ENCODE data around the gene UGT1A6.

Gene UGT1A6

DNA sequence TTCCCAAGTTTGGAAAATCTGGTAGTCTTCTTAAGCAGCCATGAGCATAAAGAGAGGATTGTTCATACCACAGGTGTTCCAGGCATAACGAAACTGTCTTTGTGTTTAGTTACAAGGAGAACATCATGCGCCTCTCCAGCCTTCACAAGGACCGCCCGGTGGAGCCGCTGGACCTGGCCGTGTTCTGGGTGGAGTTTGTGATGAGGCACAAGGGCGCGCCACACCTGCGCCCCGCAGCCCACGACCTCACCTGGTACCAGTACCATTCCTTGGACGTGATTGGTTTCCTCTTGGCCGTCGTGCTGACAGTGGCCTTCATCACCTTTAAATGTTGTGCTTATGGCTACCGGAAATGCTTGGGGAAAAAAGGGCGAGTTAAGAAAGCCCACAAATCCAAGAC lies 79.5 kb downstream of the UGT1A6 start:
- no peak for DNase-seq

DNA sequence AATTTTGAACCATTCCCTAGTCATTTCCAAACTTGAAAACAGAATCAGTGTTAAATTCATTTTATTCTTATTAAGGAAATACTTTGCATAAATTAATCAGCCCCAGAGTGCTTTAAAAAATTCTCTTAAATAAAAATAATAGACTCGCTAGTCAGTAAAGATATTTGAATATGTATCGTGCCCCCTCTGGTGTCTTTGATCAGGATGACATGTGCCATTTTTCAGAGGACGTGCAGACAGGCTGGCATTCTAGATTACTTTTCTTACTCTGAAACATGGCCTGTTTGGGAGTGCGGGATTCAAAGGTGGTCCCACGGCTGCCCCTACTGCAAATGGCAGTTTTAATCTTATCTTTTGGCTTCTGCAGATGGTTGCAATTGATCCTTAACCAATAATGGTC lies 79.9 kb downstream of the UGT1A6 start:
- DNase-seq: no peak

DNA sequence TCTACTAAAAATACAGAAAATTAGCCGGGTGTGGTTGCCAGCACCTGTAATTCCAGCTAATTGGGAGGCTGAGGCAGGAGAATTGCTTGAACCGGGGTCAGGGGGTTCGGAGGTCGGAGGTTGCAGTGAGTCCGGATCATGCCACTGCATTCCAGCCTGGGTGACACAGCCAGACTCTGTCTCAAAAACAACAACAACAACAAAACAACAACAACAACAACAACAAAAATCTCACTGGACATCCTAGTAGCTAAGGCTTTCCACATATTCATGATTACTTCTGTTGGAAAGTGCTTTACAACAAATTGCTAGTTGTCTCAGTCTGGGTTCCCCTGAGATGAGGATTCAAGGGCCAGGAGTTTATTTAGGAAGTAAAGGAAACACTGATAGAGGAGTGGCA lies 81.2 kb downstream of the UGT1A6 start:
- no peak for DNase-seq

DNA sequence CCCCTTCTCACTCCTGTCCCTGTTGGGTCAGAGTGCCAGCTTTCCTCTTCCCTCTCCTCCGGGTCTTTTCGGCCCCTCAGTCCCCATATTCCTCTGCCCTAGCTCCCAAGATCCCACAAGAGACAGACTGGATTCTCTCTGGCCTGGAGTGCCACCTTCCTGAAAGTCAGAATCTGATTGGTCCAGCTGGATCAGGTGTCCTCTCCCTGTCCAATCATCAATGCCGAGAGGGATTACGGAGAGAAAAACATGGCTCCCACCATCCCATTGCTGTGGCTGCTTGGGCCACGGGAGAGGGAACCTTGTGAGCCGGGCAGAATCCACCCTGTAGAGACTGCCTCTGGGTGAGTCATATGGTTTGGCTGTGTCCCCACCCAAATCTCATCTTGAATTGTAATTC lies 82.7 kb downstream of the UGT1A6 start:
- DNase-seq: no peak

DNA sequence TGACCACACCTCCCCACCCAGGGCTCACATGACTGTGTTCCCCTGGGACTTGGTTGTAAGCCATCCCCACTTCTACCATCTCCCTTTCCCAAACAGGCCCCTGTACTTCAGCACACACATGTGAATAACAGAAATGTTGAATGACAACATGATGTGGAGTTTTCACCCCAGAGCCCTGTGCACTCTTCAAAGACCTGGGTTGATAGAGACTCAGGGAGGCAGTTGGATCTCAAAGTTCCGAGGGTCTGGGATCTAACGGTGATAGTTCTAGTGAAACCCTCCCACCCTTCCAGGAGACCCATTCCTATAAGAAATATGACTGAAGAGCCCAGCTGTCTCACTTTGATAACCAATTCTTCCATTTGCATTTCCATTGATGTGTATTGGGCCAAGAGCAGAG lies 85.3 kb downstream of the UGT1A6 start, which contains the start of gene MROH2A:
MROH2A (plus strand) TSS at position 301 of the 400 bp plus-strand sequence. CDS start 1,029 bp downstream, outside the sequence.
- no peak for DNase-seq

DNA sequence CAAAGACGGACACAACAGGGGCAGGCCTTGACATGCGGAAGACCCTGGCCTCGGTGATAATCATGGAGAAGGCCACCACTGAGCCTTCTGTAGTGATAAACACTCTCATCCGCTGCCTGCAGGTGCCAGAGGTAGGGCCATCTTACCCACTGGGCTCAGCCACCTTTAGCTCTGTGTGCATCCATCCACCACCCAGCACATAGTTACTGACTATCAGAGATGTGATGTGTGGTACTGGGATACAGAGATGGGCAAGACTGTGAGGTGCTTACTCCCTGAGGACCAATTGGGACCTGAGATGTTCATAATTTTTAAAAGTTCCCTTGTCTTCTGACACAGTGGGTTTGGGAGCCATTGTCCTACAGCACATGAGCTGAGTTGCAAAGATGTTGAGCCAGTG lies 87.0 kb downstream of the UGT1A6 start:
- no peak for DNase-seq

DNA sequence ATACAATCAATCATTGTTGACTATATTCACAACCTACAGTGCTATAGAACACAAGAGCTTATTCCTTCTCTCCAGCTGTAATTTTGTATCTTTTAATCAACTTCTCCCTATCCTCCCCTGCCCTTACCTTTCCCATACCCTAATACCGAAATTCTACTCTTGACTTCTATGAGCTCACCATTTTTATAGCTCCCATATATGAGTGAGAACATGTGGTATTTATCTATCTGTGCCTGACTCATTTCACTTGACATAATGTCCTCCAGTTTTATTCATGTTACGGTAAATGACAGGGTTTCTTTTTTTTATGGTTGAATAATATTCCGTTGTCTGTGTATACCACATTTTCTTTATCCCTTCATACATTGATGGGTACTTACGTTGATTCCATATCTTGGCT lies 88.1 kb downstream of the UGT1A6 start:
- no peak for DNase-seq

DNA sequence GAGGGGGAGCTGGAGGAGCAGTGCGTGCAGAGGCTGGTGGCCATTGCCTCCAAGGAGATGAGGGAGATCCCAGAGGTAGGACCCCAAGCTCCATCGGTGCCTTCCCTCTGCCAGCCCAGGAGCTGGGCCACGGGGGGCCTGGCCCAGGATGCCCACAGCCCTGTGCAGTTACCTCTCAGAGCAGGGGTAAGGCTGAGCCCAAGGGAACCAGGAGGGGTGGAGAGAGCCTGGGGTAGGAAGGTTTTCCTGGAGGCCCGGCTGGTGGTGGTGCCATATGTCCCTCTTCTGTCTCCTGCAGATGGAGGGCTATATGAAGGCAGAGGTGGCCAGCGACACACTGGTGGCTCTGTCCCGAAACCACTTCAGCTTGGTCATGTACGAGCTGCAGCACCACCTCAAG lies 96.9 kb downstream of the UGT1A6 start:
- DNase-seq: no peak

DNA sequence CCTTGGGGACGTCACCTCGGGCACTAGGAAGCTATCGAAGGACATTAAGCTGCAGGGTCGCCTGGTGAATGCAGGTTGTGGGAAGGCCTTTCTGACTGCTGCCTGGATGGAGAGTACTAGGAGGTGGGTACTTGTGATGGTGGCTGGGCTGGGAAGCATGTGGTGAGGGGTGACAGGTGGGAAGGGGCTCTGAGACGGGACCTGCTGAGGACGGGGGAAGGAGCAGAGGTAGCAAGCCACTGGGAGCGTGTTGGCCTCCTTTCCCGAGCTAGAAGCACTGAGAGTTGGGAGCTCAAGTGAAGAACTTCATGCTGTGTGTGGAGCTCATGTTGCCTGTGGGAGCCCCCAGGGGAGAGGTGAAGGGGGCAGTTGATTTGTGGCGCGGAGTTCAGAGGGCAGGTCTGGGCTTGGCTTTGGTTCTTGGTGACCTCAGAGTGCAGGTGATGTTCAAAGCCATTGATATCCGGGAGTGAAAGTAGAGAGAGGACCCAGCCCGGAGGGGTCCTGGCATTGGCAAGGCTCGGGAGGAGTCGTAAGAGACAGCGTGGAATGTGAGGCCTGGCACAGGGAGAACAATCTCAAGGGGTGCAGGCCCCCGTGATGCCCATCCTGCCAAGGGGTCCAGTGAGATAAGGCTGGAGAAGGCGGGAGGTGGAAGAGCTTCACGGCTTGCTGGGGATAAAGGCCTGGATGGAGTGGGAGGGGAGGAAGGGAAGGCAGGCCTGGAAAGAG lies 98.6 kb downstream of the UGT1A6 start:
- DNase-seq: no peak

DNA sequence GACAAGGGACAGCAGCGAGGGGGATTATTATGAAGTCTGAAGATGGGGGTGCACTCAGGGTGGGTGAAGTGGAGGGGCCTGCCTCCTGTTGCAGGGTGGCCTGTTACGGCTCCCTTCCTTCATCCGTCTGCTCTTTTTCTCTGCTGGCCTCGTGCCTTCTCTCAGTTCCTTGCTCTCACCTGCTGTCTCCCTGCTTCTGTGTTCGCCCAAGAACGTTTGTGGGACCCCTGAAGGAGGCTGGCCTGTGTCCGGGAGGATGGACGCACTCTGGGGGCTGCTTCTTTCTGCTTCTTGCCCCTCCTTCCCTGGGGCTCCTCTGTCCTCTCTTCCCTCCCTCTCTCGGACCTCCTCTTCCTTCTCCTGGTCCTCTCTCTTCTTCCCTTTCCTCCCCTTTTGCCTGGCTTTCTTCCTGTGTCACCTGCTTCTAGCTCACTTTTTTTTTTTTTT lies 99.2 kb downstream of the UGT1A6 start:
- DNase-seq: no peak

DNA sequence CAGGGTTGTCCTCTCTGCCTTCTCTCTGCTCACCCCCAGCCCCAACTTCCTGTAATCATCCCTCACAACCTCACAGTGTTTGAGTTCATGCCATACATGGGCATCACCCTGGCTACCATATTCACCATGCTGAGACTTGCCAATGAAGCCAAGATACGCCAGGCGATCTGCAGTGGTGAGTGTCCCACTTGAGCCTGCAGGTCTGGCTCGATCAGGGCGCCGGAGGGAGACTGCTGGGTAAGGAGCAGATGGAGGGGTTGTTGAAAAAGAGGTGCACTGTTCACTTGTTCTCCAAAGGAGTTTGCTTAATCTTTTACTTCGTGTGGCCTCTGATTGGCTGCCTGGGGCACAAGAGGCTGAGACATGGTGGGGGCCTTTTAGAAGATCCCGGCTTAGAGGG lies 100.0 kb downstream of the UGT1A6 start:
- no peak for DNase-seq

DNA sequence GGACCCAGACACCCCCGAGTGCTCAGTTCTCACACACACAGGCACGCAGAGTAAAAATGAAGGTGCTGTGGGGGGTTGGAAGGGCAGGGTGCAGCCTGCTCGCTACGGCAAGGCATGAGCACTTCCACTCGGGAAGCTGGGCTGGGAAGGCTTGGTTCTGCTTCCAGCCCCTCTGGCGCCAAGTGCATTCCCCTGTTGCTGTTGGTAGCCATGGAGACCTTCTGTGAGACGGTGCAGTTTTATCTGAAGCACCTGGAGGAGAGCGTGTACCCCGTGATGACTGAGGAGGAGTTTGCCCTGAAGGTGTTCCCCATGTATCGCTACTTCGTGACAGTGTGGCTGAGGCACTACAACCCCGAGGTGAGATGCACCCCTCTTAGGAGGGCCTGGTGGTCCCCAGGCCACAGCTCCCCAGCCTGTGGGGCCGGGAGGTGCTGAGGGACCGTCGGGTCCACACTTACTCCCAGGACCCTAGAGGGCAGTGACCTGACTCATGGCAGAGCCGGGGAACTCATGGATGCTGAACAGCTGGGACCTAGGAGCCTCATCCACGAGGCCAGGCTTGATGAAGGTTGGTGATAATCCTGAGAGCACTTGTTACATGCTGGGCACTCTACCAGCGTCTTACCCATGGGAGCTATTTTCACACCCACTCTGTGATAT lies 100.9 kb downstream of the UGT1A6 start:
- no peak for DNase-seq

DNA sequence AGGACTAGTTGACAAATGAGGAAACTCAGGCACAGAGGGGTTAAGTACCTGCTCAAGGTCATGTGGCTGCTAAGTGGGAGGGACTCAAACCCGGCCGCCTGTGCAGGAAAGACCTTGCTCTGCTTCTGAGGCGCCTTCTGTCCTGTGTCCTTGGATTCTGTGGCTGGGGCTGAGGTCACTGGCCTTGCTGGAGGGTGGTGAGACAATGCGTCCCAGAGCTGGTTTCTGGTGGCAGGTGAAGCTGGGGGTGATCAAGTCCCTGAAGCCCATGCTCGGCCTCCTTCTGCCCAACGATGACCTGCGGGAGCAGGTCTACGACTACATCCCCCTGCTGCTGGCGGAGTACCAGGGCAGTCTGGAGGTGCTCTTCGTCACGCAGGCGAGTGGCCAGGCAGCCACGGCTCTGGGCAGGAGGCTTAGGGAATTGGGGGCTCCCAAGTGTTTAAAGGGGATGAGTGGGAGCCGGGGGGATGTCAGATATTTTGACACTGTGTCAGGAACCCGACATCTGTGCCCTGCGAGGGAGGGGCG lies 101.5 kb downstream of the UGT1A6 start:
- no peak for DNase-seq

DNA sequence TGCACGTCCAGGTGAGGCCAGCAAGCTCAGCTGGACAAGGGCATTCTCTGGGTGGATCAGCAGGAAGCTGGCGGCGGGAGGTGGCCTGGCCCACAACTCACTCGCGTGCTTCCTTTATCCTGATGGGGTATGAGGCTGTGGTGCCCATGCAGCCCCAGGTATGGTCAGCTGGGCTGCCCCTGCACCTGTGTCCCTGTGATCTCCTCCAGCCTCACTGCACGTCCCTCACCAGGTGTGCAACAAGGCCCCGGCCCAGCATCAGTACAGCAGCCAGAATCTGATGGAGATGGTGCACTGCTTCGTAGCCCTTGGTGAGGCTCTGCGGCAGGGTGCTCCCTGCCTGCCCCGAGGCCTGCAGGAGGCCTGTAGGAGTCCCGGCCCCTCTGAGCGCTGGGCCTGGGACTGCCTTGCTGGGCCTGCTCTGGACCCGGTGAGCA lies 103.1 kb downstream of the UGT1A6 start:
- no peak for DNase-seq

DNA sequence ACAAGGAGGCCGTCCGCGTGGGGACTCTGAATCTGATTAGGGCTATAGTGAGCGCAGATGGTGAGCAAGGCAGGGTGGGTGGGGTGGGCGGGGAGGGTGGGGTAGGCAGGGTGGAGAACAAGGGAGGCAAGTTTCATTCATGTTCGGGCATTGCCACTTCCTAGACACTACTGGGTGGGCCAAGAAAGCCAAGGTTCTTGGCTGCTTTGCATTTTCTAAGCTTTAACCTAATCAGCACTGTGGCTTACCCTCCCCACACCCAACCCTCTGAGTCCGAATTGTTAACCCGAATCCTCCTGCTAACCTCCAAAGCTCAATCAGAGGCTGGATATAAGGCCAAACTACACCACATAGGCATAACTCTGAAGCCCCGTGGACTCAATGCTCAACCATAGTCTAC lies 103.6 kb downstream of the UGT1A6 start:
- DNase-seq: no peak

DNA sequence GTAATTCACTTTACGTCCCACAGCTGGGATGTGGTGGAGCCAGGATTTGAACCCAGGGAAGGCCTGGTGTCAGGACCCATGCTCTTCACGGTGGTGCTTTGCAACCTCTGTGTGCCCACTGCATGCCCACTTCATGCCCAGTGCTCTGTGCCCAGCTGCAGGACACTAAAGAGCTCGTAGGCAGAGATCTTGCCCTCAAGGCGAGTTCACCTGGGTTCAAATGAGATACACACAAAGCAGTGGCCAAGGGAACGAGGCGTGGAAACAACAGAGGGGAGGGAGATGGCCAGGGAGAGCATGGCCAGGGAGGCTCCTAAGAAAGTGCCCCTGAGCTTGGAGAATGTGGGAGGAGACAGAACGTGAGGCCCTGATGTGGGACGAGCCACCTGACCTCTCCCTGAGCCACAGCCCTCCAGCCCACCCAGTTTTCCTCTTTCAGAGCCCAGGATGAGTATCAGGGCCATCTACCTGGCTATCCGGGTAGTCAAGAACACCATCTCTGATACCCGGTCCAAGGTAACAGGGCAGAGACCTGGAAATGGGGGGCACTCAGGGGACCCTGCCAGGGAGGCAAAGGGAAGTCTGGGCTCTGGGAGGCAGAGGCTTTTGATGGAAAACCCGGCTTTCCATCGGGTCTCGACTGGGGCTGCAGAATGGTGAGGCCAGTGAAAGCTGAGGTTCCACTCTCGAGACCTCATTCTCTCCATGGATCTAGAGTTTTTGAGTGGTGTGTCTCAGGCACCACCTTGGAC lies 105.8 kb downstream of the UGT1A6 start:
- no peak for DNase-seq

DNA sequence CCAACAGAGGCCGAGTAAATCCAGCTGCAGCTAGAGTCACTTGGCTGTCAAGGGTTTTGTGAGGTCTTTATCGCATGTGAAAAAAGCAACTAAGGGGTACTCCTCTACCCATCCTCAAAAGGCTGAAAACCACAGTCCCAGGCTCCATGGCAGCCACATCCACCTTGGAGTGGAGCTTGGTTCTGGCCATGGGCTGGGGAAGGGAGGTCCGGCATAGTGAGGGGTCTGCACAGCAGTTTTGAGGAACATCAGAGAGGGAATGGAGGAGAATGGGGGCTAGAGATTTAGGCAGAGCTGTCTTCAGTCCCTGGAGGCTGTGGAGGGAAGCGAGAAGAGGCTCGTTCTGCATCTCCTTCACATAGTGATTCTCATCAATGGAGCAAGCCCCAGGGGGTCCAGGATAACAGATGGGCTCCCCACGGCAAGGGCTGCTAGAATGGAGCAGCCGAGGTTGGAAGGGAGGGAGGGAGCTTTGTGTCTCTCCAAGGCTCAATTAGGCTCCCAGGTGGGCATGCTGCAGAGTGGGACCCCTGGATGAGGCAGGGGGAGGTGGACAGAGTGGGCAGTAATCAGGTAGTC lies 106.5 kb downstream of the UGT1A6 start:
- no peak for DNase-seq

DNA sequence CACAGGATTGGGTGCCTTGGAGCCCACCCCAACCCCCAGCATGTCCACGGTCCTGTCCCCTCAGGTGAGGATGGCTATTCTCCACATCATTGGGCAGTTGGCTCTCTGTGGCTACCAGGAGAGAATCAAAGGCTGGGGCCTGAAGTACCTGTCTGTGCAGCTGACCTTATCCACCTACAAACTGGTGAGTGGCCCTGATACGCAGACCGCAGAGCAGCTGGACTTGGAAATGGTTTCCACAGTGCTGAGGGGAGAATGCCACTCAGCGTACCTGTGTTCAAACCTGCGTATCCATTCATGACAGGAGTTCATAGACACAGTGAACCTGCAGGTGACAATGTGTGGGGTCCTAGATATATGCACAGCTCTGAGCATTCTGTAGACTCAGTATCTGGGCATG lies 107.0 kb downstream of the UGT1A6 start:
- no peak for DNase-seq

DNA sequence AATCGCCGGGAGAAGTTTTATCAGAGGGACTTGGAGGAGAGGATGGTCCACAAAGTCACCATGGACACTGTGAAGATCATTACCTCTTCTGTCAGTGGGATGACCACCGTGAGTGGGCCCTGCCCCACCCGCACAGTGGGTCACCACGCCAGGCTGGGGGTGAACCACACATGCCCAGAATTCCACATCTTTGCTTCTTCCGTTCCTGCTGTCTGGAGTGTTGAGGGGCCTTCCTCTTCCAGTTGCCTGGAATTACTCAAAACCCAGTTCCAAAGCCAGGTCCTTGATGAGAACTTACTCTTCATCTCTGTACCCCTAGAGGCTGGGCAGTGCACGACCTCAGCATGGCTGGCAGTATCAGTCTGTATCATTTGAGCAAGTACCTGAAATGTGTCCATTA lies 107.5 kb downstream of the UGT1A6 start:
- no peak for DNase-seq

DNA sequence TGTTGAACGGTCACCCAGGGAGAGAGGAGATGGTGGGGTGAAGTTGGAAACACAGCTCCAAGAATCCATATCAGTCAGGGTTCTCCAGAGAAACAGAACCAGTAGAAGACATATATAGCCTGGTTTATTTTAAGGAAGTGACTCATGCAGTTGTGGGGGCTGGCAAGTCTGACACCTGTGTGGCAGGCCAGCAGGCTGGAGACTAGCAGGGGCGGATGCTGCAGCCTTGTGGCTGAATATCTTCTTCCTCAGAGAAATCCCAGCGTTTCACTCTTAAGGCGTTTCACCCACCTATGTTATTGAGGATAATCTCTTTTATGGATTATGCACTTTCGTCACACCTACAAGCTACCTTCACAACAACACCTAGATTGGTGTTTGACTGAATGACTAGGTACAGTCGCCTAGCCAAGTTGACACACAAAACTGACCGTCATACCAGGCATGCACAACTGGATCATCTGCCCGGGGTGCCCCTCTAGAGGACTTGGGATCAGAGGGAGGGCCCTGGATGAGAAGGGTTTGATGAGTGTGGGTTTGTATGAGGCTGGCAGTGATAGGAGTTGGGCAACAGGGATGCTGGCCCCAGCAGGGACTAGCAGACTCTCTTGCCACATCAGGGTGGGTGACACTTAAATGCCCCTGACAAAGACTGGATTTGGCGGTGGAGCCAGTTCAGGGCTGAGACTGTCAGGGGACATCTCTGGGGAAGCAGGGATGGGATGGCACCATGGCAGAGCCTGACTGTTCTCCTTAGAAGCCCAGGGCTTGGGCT lies 108.9 kb downstream of the UGT1A6 start:
- no peak for DNase-seq

DNA sequence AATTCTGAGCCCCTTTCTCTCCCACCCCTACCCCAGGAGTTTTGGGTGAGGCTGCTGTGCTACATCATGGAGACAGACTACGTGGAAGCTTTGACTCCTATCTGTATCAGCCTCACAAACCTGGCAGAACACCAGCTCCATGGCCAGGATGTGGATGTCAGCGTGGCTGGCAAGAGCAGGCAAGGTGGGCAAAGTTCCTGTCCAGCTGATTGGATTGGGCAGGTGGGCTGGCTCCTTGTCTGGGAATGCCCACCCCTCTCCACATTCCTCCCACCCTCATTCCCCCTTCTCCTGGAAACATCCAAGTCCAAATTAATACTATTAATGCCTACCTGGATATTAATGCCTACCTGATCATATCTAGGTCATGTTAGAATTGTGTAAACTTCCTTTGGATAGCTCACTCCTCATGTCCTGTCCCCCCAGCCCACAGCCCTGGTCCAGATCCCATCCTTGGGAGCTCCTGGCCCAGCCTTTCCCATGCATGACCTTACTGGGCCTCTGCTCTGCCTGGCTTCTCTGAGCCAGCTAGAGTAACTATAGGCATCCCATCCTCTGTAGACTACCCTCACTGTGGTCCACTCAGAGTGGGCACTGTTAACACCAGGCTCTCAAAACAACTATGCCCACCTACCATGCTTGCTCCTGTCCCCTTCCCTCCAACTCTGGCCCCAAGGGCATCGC lies 109.6 kb downstream of the UGT1A6 start:
- DNase-seq: no peak
